PC-9 (cell line): ENCODE measurements around the gene SLC29A4. TPM values are rescaled to one million over a fixed set of nuclear protein-coding genes. Genes with fewer than 3 reads are reported as not detected.

Source experiments
- BruUV-seq: library from RNA; stranded (reverse); fragments of 400-500 nt; replicated peaks from 2 replicates; lab custom pipeline; 2021; lab: Mats Ljungman, UMichigan
- CTCF ChIA-PET: fragments of 300-600 bp; sonication (Branson Sonifier 250); formaldehyde crosslinking; loops from one replicate; lab custom pipeline; 2022; ENCODE audit warnings: antibody characterized with exemption; lab: Charles Lee
- POLR2A ChIA-PET: fragments of 300-600 bp; sonication (Branson Sonifier 250); formaldehyde crosslinking; loops from one replicate; lab custom pipeline; 2022; ENCODE audit warnings: antibody characterized with exemption; ENCODE audit not compliant: unreplicated experiment; lab: Charles Lee
- DNase-seq, 2 experiments: peaks; one replicate each; pipeline versions ENCODE4 v3.0.0 to v3.0.0-alpha.2; 2015 to 2022; ENCODE audit warnings: mixed read lengths in 1 of 2
- H2AFZ ChIP-seq: fragments of 200-600 bp; sonication (generic); 2 replicates; pipeline ENCODE4 v1.8.1; 2017; ENCODE audit warnings: antibody characterized with exemption
- H3F3A ChIP-seq: fragments of 200-600 bp; sonication (generic); 2 replicates; pipeline ENCODE4 v1.8.1; 2017; ENCODE audit warnings: antibody characterized with exemption, mild to moderate bottlenecking, low read depth; ENCODE audit not compliant: insufficient read depth
- H3K27ac ChIP-seq: fragments of 200-600 bp; sonication (generic); 2 replicates; pipeline ENCODE4 v1.6.1; 2016; ENCODE audit warnings: mixed run types
- H3K27me3 ChIP-seq: fragments of 200-600 bp; sonication (generic); 2 replicates; pipeline ENCODE4 v1.6.1; 2016; ENCODE audit warnings: low read depth, mixed run types; ENCODE audit not compliant: insufficient read depth
- H3K36me3 ChIP-seq: fragments of 200-600 bp; sonication (generic); 2 replicates; pipeline ENCODE4 v1.6.1; 2016; ENCODE audit warnings: low read depth, mixed run types
- H3K4me1 ChIP-seq: fragments of 200-600 bp; sonication (generic); replicated peaks from 2 replicates; pipeline ENCODE4 v1.6.1; 2016; ENCODE audit warnings: mixed run types; ENCODE audit not compliant: insufficient read depth
- H3K4me2 ChIP-seq: fragments of 200-600 bp; sonication (generic); 2 replicates; pipeline ENCODE4 v1.6.1; 2017; ENCODE audit warnings: mixed run types
- H3K4me3 ChIP-seq: fragments of 200-600 bp; sonication (generic); 2 replicates; pipeline ENCODE4 v1.6.1; 2016; ENCODE audit warnings: mixed run types
- H3K79me2 ChIP-seq: fragments of 200-600 bp; sonication (generic); 2 replicates; pipeline ENCODE4 v1.6.1; 2017; ENCODE audit warnings: low read depth, mixed run types
- H3K9me2 ChIP-seq: fragments of 200-600 bp; sonication (generic); 2 replicates; pipeline ENCODE4 v1.8.1; 2017; ENCODE audit warnings: mild to moderate bottlenecking; ENCODE audit not compliant: insufficient read depth
- H3K9me3 ChIP-seq: fragments of 200-600 bp; sonication (generic); 2 replicates; pipeline ENCODE4 v1.8.1; 2016; ENCODE audit warnings: low read depth; ENCODE audit not compliant: insufficient read depth
- H4K20me1 ChIP-seq: fragments of 200-600 bp; sonication (generic); 2 replicates; pipeline ENCODE4 v1.8.1; 2017; ENCODE audit not compliant: insufficient read depth
- EZH2 ChIP-seq: fragments of 200-600 bp; sonication (generic); IDR thresholded peaks from 2 replicates; pipeline ENCODE4 v1.8.0; 2017; ENCODE audit warnings: antibody characterized with exemption, low read depth
- intact Hi-C: fragments of 100-400 bp; cut with micrococcal nuclease; formaldehyde crosslinking; loops from one replicate; pipeline ENCODE4 v1.10.0; 2022; ENCODE audit not compliant: unreplicated experiment
- total RNA-seq: library from RNA; stranded (reverse); gene quantifications from 2 replicates; pipeline ENCODE4 v1.2.3, GENCODE V29; 2021
- TF ChIP-seq, protein P1 (sequence below): fragments of 200-600 bp; sonication (generic); conservative IDR thresholded peaks from 2 replicates; pipeline ENCODE4 v1.6.1; 2017; ENCODE audit warnings: mixed run types, antibody characterized with exemption, mild to moderate bottlenecking, moderate library complexity

SLC29A4 gene
- total RNA-seq, 1 experiment from 2014 or later = 7.9 TPM

DNA sequence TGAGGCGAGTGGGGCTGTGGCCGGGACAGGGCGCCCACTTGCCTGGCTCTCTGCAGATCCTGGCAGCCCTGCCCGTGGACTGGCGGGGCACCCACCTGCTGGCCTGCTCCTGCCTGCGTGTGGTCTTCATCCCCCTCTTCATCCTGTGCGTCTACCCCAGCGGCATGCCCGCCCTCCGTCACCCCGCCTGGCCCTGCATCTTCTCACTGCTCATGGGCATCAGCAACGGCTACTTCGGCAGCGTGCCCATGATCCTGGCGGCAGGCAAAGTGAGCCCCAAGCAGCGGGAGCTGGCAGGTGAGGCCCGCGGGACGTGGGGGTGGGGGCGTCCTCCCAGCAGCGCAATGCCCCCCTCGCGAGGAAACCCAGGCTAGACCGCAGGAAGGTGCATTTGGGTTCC is 17.6 kb downstream of the SLC29A4 start:
- CTCF ChIA-PET = no interaction called here
- no peak for DNase-seq

DNA sequence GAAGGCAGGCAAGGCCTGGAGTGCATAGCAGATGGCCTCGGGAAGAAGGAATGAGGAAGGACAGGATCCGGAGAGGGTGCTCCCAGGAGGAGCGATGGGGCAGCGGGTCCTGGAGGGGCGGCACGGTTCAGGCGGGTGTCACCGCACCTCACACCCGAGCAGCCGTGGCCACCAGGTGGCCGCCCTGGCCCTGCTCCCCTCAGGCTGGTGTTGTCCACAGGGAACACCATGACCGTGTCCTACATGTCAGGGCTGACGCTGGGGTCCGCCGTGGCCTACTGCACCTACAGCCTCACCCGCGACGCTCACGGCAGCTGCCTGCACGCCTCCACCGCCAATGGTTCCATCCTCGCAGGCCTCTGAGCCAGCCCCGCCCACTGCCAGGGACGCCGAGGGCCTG is 19.8 kb downstream of the SLC29A4 start:
- Histone ChIP-seq H3K27ac (no peak overlapping the region), H4K20me1 (no peaks in the 10 kb centered on the region), H3K4me1 (no peaks in the 10 kb centered on the region), H3K27me3 (peaks cover 14% of the 10 kb centered on the region; the same call in 1 of the 2 replicates), H3K36me3 (no peaks in the 10 kb centered on the region), H3K4me3 (no peak overlapping the region), H2AFZ (no peak overlapping the region), H3K4me2 (no peak overlapping the region), H3K9me3 (no peaks in the 10 kb centered on the region), H3K9me2 (no peaks in the 10 kb centered on the region), H3F3A (no peaks in the 10 kb centered on the region), H3K79me2 (no peaks in the 10 kb centered on the region)
- no TSS peak for BruUV-seq
- POLR2A ChIA-PET = no interaction called here
- TF ChIP-seq, protein P1, sequence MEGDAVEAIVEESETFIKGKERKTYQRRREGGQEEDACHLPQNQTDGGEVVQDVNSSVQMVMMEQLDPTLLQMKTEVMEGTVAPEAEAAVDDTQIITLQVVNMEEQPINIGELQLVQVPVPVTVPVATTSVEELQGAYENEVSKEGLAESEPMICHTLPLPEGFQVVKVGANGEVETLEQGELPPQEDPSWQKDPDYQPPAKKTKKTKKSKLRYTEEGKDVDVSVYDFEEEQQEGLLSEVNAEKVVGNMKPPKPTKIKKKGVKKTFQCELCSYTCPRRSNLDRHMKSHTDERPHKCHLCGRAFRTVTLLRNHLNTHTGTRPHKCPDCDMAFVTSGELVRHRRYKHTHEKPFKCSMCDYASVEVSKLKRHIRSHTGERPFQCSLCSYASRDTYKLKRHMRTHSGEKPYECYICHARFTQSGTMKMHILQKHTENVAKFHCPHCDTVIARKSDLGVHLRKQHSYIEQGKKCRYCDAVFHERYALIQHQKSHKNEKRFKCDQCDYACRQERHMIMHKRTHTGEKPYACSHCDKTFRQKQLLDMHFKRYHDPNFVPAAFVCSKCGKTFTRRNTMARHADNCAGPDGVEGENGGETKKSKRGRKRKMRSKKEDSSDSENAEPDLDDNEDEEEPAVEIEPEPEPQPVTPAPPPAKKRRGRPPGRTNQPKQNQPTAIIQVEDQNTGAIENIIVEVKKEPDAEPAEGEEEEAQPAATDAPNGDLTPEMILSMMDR = no peak
- TF ChIP-seq EZH2 = no peak
- intact Hi-C loops = no loop called here
- DNase-seq = no peak
- CTCF ChIA-PET = no interaction called here

More for the DNA sequence above, 17.6 kb downstream of the SLC29A4 start:
- TF ChIP-seq, protein P1 = no peak
- no peak for TF ChIP-seq EZH2
- H3K79me2 ChIP-seq = no peaks in the 10 kb centered on the region
- POLR2A ChIA-PET = no interaction called here
- H4K20me1 ChIP-seq = no peaks in the 10 kb centered on the region
- no peak overlapping the region for H3K4me2 ChIP-seq
- BruUV-seq = no TSS peak
- H3K4me1 ChIP-seq = no peaks in the 10 kb centered on the region
- H3K9me3 ChIP-seq = no peaks in the 10 kb centered on the region
- peaks cover 14% of the 10 kb centered on the region; the same call in 1 of the 2 replicates for H3K27me3 ChIP-seq
- no peaks in the 10 kb centered on the region for H3K9me2 ChIP-seq
- H3F3A ChIP-seq = no peaks in the 10 kb centered on the region
- no peak overlapping the region for H3K27ac ChIP-seq
- intact Hi-C loops = no loop called here
- H2AFZ ChIP-seq = no peak overlapping the region
- H3K36me3 ChIP-seq = no peaks in the 10 kb centered on the region
- no peak overlapping the region for H3K4me3 ChIP-seq

- H3F3A ChIP-seq = no peaks in the 10 kb centered on the region
- POLR2A ChIA-PET = no interaction called here
- H3K36me3 ChIP-seq = no peaks in the 10 kb centered on the region
- CTCF ChIA-PET = no interaction called here
- H3K27me3 ChIP-seq = peaks cover 14% of the 10 kb centered on the region; the same call in 1 of the 2 replicates
- H3K4me3 ChIP-seq = no peak overlapping the region
- intact Hi-C loops = no loop called here
- H3K9me3 ChIP-seq = no peaks in the 10 kb centered on the region
- no peaks in the 10 kb centered on the region for H3K79me2 ChIP-seq
- no peaks in the 10 kb centered on the region for H3K4me1 ChIP-seq
- TF ChIP-seq, protein P1 = no peak
- no TSS peak for BruUV-seq
- no peaks in the 10 kb centered on the region for H3K9me2 ChIP-seq
- H4K20me1 ChIP-seq = no peaks in the 10 kb centered on the region
- H3K4me2 ChIP-seq = no peak overlapping the region
- H3K27ac ChIP-seq = no peak overlapping the region
- H2AFZ ChIP-seq = no peak overlapping the region
- DNase-seq = no peak
Observed at GRCh38 chr7:5303061-5303460, 20.3 kb downstream of the SLC29A4 start.
